GM23338 (cell line): ENCODE measurements around the gene TTC12. TPM values are rescaled to one million over a fixed set of nuclear protein-coding genes. Genes with fewer than 3 reads are reported as not detected.
A peak's percentile ranks its signal among the peaks of the same experiment; 100 is the strongest.

Experiments used
- ATAC-seq: fragments of 200-7000 bp; cut with Tn5 transposase; 3 replicates; pipeline ENCODE4 v1.9.1; 2020
- DNase-seq: peaks from one replicate; pipeline ENCODE4 v3.0.0-alpha.2; 2015; ENCODE audit warnings: low spot score
- H2AFZ ChIP-seq: fragments of 200-600 bp; sonication (generic); 2 replicates; pipeline ENCODE4 v1.8.0; 2016; ENCODE audit warnings: antibody characterized with exemption, mild to moderate bottlenecking, moderate library complexity
- H3F3A ChIP-seq: fragments of 200-600 bp; sonication (generic); replicated peaks from 2 replicates; pipeline ENCODE4 v1.8.0; 2017; ENCODE audit warnings: antibody characterized with exemption, mixed run types, low read depth
- H3K27ac ChIP-seq: fragments of 200-600 bp; sonication (generic); 2 replicates; pipeline ENCODE4 v1.6.1; 2016; ENCODE audit warnings: low read depth
- H3K27me3 ChIP-seq: fragments of 200-600 bp; sonication (generic); 2 replicates; pipeline ENCODE4 v1.8.0; 2016; ENCODE audit warnings: mild to moderate bottlenecking, mixed run types, moderate library complexity; ENCODE audit not compliant: insufficient read depth
- H3K36me3 ChIP-seq: fragments of 200-600 bp; sonication (generic); 2 replicates; pipeline ENCODE4 v1.8.0; 2016; ENCODE audit warnings: mild to moderate bottlenecking; ENCODE audit not compliant: insufficient read depth
- H3K4me1 ChIP-seq: fragments of 200-600 bp; sonication (generic); 2 replicates; pipeline ENCODE4 v1.8.0; 2016; ENCODE audit warnings: mild to moderate bottlenecking, moderate library complexity; ENCODE audit not compliant: insufficient read depth
- H3K4me2 ChIP-seq: fragments of 200-600 bp; sonication (generic); 2 replicates; pipeline ENCODE4 v1.7.1; 2017; ENCODE audit warnings: mixed run types
- H3K4me3 ChIP-seq: fragments of 200-600 bp; sonication (generic); 2 replicates; pipeline ENCODE4 v1.6.1; 2016; ENCODE audit warnings: mixed run types
- H3K79me2 ChIP-seq: fragments of 200-600 bp; sonication (generic); replicated peaks from 2 replicates; pipeline ENCODE4 v1.8.0; 2017; ENCODE audit warnings: mild to moderate bottlenecking; ENCODE audit not compliant: insufficient read depth
- H3K9me2 ChIP-seq: fragments of 200-600 bp; sonication (generic); 2 replicates; pipeline ENCODE4 v1.8.0; 2017; ENCODE audit not compliant: insufficient read depth
- H4K20me1 ChIP-seq: fragments of 200-600 bp; sonication (generic); replicated peaks from 2 replicates; pipeline ENCODE4 v1.8.0; 2017; ENCODE audit warnings: mild to moderate bottlenecking; ENCODE audit not compliant: insufficient read depth
- H3K27ac Mint-ChIP-seq: 2 replicates; pipeline ENCODE4 v1.8.0; 2020; ENCODE audit warnings: inconsistent platforms, mild to moderate bottlenecking, moderate library complexity, mixed read lengths
- H3K27me3 Mint-ChIP-seq: 3 replicates; pipeline ENCODE4 v1.8.0; 2022; ENCODE audit warnings: low read depth, mild to moderate bottlenecking, moderate library complexity, mixed read lengths, inconsistent platforms; ENCODE audit not compliant: insufficient read depth, poor library complexity
- H3K36me3 Mint-ChIP-seq: 3 replicates; pipeline ENCODE4 v1.8.0; 2021; ENCODE audit warnings: low read depth, mild to moderate bottlenecking, inconsistent platforms, moderate library complexity, mixed read lengths
- H3K4me1 Mint-ChIP-seq: 3 replicates; pipeline ENCODE4 v1.8.0; 2020; ENCODE audit warnings: mild to moderate bottlenecking, inconsistent platforms, mixed read lengths
- H3K4me3 Mint-ChIP-seq: 3 replicates; pipeline ENCODE4 v1.8.0; 2021; ENCODE audit warnings: moderate library complexity, mild to moderate bottlenecking, inconsistent platforms, mixed read lengths
- H3K9me3 Mint-ChIP-seq: 3 replicates; pipeline ENCODE4 v1.8.0; 2020; ENCODE audit warnings: moderate library complexity, mild to moderate bottlenecking, inconsistent platforms, mixed read lengths
- EZH2 ChIP-seq: fragments of 200-600 bp; sonication (generic); IDR thresholded peaks from one replicate; pipeline ENCODE4 v1.8.0; 2017; ENCODE audit warnings: antibody characterized with exemption, mild to moderate bottlenecking, low read depth; ENCODE audit not compliant: unreplicated experiment
- EZH2phosphoT487 ChIP-seq: fragments of 200-600 bp; sonication (generic); IDR thresholded peaks from one replicate; pipeline ENCODE4 v1.8.1; 2018; ENCODE audit warnings: antibody characterized with exemption; ENCODE audit not compliant: unreplicated experiment
- JUNB ChIP-seq: IDR thresholded peaks from one replicate; pipeline ENCODE4 v1.6.1; 2016; ENCODE audit warnings: antibody characterized with exemption; ENCODE audit not compliant: unreplicated experiment
- NANOG ChIP-seq: IDR thresholded peaks from 2 replicates; pipeline ENCODE4 v1.6.1; 2016; ENCODE audit warnings: antibody characterized with exemption, borderline replicate concordance
- POLR2AphosphoS5 ChIP-seq: IDR thresholded peaks from 2 replicates; pipeline ENCODE4 v1.6.1; 2016; ENCODE audit warnings: antibody characterized with exemption, low read depth
- STAT1 ChIP-seq: IDR thresholded peaks from one replicate; pipeline ENCODE4 v1.6.1; 2016; ENCODE audit warnings: antibody characterized with exemption; ENCODE audit not compliant: unreplicated experiment
- ZNF462 ChIP-seq: fragments of 250-450 bp; sonication (Bioruptor Pico); IDR thresholded peaks from 2 replicates; pipeline ENCODE4 v1.5.0; 2020; ENCODE audit warnings: mild to moderate bottlenecking, moderate library complexity
- polyA plus RNA-seq: library from polyadenylated mRNA; unstranded; fragments of >200 nt; fragmentation: Nextera tagmentation; extraction: Ambion mirVana; gene quantifications from 2 replicates; pipeline ENCODE4 v1.2.1, GENCODE V29; 2016
- total RNA-seq: library from RNA; depleted of rRNA; stranded (reverse); fragments of >200 nt; shearing (Covaris generic); gene quantifications from 2 replicates; pipeline ENCODE4 v1.2.3, GENCODE V29; 2014
- TF ChIP-seq, protein P1 (sequence below): IDR thresholded peaks from 2 replicates; pipeline ENCODE4 v1.6.1; 2016; ENCODE audit warnings: antibody characterized with exemption

Gene TTC12
- total and polyA plus RNA-seq, 2 experiments from 2014 or later, result 3.4 to 12.5 TPM

DNA sequence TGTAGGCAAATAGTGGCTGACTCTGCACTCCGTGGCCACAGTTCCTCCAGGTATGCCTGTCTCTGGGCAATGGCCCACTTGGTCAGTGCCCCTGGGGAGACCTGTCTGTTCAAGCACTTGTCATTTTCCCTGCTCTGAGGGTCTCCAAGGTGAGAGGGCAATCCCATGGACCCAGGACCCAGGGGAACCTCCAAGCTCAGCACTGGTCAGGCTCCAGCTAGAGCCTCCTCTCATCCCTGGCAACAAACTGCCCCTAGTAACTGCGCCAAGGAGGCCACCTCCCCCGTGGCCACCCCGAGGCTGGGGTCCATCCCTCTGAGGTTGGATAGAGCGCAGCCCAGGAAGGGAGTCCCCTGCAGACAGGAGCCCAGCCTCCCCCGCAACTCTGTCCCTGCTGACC, 72.5 kb downstream of the TTC12 start (continued):
- no peak for TF ChIP-seq ZNF462 (CRISPR knock-in tag)
- TF ChIP-seq STAT1, result no peak

- Histone ChIP-seq H3K27me3 (0 out of 2 replicates have a peak, but pooled peaks cover 5% of the 10 kb centered on the region), H4K20me1 (no peaks in the 10 kb centered on the region), H3K36me3 (no peaks in the 10 kb centered on the region), H3F3A (no peaks in the 10 kb centered on the region), H3K79me2 (no peaks in the 10 kb centered on the region), H2AFZ (peak within 1 kb of the TSS; percentile 99), H3K27ac (no peak within 1 kb of the TSS), H3K4me2 (peak within 1 kb of the TSS; percentile 84), H3K4me3 (peak within 1 kb of the TSS; percentile 59), H3K4me1 (peaks cover 6% of the 10 kb centered on the region; the same call in 1 of the 2 replicates), H3K9me2 (peaks cover 13% of the 10 kb centered on the region; the same call in 1 of the 2 replicates)
- peaks cover 3% of the 10 kb centered on the region; the same call in 2 of the 3 replicates for H3K4me1 Mint-ChIP-seq
- DNase-seq (peak; percentile 84), ATAC-seq (peak; percentile 93)
- no peaks in the 10 kb centered on the region for H3K9me3 Mint-ChIP-seq
- H3K27me3 Mint-ChIP-seq, result peaks cover 5% of the 10 kb centered on the region
- peak within 1 kb of the TSS; percentile 51 for H3K4me3 Mint-ChIP-seq
- no peak within 1 kb of the TSS for H3K27ac Mint-ChIP-seq
- no peaks in the 10 kb centered on the region for H3K36me3 Mint-ChIP-seq
- TF ChIP-seq, protein P1, sequence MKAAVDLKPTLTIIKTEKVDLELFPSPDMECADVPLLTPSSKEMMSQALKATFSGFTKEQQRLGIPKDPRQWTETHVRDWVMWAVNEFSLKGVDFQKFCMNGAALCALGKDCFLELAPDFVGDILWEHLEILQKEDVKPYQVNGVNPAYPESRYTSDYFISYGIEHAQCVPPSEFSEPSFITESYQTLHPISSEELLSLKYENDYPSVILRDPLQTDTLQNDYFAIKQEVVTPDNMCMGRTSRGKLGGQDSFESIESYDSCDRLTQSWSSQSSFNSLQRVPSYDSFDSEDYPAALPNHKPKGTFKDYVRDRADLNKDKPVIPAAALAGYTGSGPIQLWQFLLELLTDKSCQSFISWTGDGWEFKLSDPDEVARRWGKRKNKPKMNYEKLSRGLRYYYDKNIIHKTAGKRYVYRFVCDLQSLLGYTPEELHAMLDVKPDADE, result no peak
- no peak for TF ChIP-seq NANOG
- TF ChIP-seq ZNF462 (CRISPR knock-in tag), result no peak
- no peak for TF ChIP-seq EZH2phosphoT487
- TF ChIP-seq JUNB, result no peak
- TF ChIP-seq EZH2, result no peak
- 0 out of 2 replicates have a peak, but pooled peaks have one; percentile 30 for TF ChIP-seq POLR2AphosphoS5
Measured at GRCh38 chr11:113387605-113388211, 73.3 kb downstream of the TTC12 start, which contains the start of gene ANKK1. TSS of gene ANKK1 (plus strand) at chr11:113387779. CDS start at chr11:113387885, 106 bp downstream.
